Activated T-cell treated with anti-CD3 and anti-CD28 coated beads for 24 hours (primary cell): Measurements from ENCODE around the gene BPIFA1.

Source experiments
- DNase-seq: peaks from one replicate; pipeline ENCODE4 v3.0.0-alpha.2; 2020; ENCODE audit warnings: low read depth

Gene BPIFA1

GRCh38 chr20:33235696-33236095 lies at the start of gene BPIFA1:
Gene BPIFA1, plus strand, starts transcription at chr20:33235996. Its CDS starts 1,716 bp downstream, at chr20:33237712.
- DNase-seq, result no peak

GRCh38 chr20:33187491-33187890 lies 48.3 kb upstream of the BPIFA1 start:
- DNase-seq, result no peak

- DNase-seq, result no peak
Measured at GRCh38 chr20:33188421-33188820, 47.4 kb upstream of the BPIFA1 start.

GRCh38 chr20:33191484-33191883 lies 44.3 kb upstream of the BPIFA1 start:
- DNase-seq, result no peak

- no peak for DNase-seq
Measured at GRCh38 chr20:33191955-33192354, 43.8 kb upstream of the BPIFA1 start.

- DNase-seq, result no peak
Measured at GRCh38 chr20:33192912-33193501, 42.8 kb upstream of the BPIFA1 start.

- DNase-seq, result no peak
Measured at GRCh38 chr20:33199026-33199425, 36.8 kb upstream of the BPIFA1 start.

- no peak for DNase-seq
Measured at GRCh38 chr20:33202451-33202850, 33.3 kb upstream of the BPIFA1 start.

GRCh38 chr20:33203444-33203843 lies 32.4 kb upstream of the BPIFA1 start:
- no peak for DNase-seq

- DNase-seq, result no peak
Measured at GRCh38 chr20:33209789-33210188, 26.0 kb upstream of the BPIFA1 start.

GRCh38 chr20:33210371-33210770 lies 25.4 kb upstream of the BPIFA1 start:
- no peak for DNase-seq

GRCh38 chr20:33211817-33212424 lies 23.9 kb upstream of the BPIFA1 start:
- no peak for DNase-seq

- no peak for DNase-seq
Measured at GRCh38 chr20:33217052-33217451, 18.7 kb upstream of the BPIFA1 start, which contains the start of gene BPIFA3. Gene BPIFA3, plus strand, starts transcription at chr20:33217352. Its CDS starts 185 bp downstream, at chr20:33217537.

GRCh38 chr20:33224399-33224798 lies 11.4 kb upstream of the BPIFA1 start:
- no peak for DNase-seq

- no peak for DNase-seq
Measured at GRCh38 chr20:33229843-33230242, 6.0 kb upstream of the BPIFA1 start.

GRCh38 chr20:33231237-33231636 lies 4.6 kb upstream of the BPIFA1 start:
- no peak for DNase-seq

- DNase-seq, result no peak
Measured at GRCh38 chr20:33232486-33233072, 3.2 kb upstream of the BPIFA1 start.

- no peak for DNase-seq
Measured at GRCh38 chr20:33233129-33233774, 2.5 kb upstream of the BPIFA1 start.

- DNase-seq, result no peak
Measured at GRCh38 chr20:33234050-33234449, 1.7 kb upstream of the BPIFA1 start.

- DNase-seq, result no peak
Measured at GRCh38 chr20:33236351-33236750, 555 bp downstream of the BPIFA1 start.

- DNase-seq, result no peak
Measured at GRCh38 chr20:33237989-33238388, 2.2 kb downstream of the BPIFA1 start.

- no peak for DNase-seq
Measured at GRCh38 chr20:33239418-33239817, 3.6 kb downstream of the BPIFA1 start.
